Caco-2 (cell line): ENCODE measurements around the gene FCN2. TPM values are rescaled to one million over a fixed set of nuclear protein-coding genes. Genes with fewer than 3 reads are reported as not detected.

ENCODE experiments used
- BruUV-seq: library from RNA; stranded (reverse); fragments of 400-500 nt; replicated peaks from 2 replicates; lab custom pipeline; 2021; lab: Mats Ljungman, UMichigan
- CTCF ChIA-PET: fragments of 300-600 bp; sonication (Branson Sonifier 250); formaldehyde crosslinking; loops from one replicate; lab custom pipeline; 2022; ENCODE audit warnings: antibody characterized with exemption; lab: Charles Lee
- POLR2A ChIA-PET: fragments of 300-600 bp; sonication (Branson Sonifier 250); formaldehyde crosslinking; loops from one replicate; lab custom pipeline; 2022; ENCODE audit warnings: antibody characterized with exemption; lab: Charles Lee
- DNase-seq, 2 experiments: peaks; one replicate each; pipeline versions ENCODE4 v3.0.0 to v3.0.0-alpha.2; 2020 to 2022
- H3K27me3 ChIP-seq: replicated peaks from 2 replicates; pipeline ENCODE4 v1.6.0; 2011; ENCODE audit warnings: low read length; ENCODE audit not compliant: control insufficient read depth, insufficient read depth
- H3K36me3 ChIP-seq: 2 replicates; pipeline ENCODE4 v1.5.1; 2011; ENCODE audit warnings: low read length; ENCODE audit not compliant: control insufficient read depth, insufficient read depth
- H3K4me1 ChIP-seq: fragments of 250-450 bp; sonication (Bioruptor Pico); 2 replicates; pipeline ENCODE4 v1.5.1; 2020; ENCODE audit warnings: mild to moderate bottlenecking
- H3K4me3 ChIP-seq: 2 replicates; pipeline ENCODE4 v1.5.1; 2011; ENCODE audit warnings: low read depth, mild to moderate bottlenecking, control low read depth, low read length
- H3K9me3 ChIP-seq: fragments of 250-450 bp; sonication (Bioruptor Pico); 2 replicates; pipeline ENCODE4 v1.5.1; 2020; ENCODE audit warnings: mild to moderate bottlenecking, moderate library complexity
- H3K27ac Mint-ChIP-seq: one replicate; pipeline ENCODE4 v1.8.0; 2022; ENCODE audit warnings: mixed read lengths; ENCODE audit not compliant: unreplicated experiment
- H3K27me3 Mint-ChIP-seq: one replicate; pipeline ENCODE4 v1.8.0; 2022; ENCODE audit warnings: mixed read lengths; ENCODE audit not compliant: insufficient read depth, unreplicated experiment
- H3K36me3 Mint-ChIP-seq: one replicate; pipeline ENCODE4 v1.8.0; 2022; ENCODE audit warnings: mild to moderate bottlenecking, mixed read lengths; ENCODE audit not compliant: insufficient read depth, unreplicated experiment
- H3K4me1 Mint-ChIP-seq: one replicate; pipeline ENCODE4 v1.8.0; 2022; ENCODE audit warnings: low read depth, mixed read lengths; ENCODE audit not compliant: unreplicated experiment
- H3K4me3 Mint-ChIP-seq: one replicate; pipeline ENCODE4 v1.8.0; 2022; ENCODE audit warnings: mild to moderate bottlenecking, moderate library complexity, mixed read lengths; ENCODE audit not compliant: unreplicated experiment
- H3K9me3 Mint-ChIP-seq: one replicate; pipeline ENCODE4 v1.8.0; 2022; ENCODE audit warnings: mixed read lengths; ENCODE audit not compliant: unreplicated experiment
- intact Hi-C: fragments of 100-400 bp; cut with micrococcal nuclease; formaldehyde crosslinking; loops from one replicate; pipeline ENCODE4 v1.10.0; 2022; ENCODE audit not compliant: unreplicated experiment
- total RNA-seq: library from RNA; stranded (reverse); gene quantifications from 2 replicates; pipeline ENCODE4 v1.2.3, GENCODE V29; 2022
- TF ChIP-seq, protein P1 (sequence below), 2 experiments: fragments of 200-600 bp in 1 of 2; IDR thresholded peaks; 1 replicate in 1 of 2; 2 replicates in 1 of 2; pipeline versions ENCODE4 v1.5.1 to v1.8.0; 2011 to 2022; ENCODE audit warnings: antibody characterized with exemption in 1 of 2, control low read depth in 1 of 2, inconsistent platforms in 1 of 2, low read depth in 1 of 2, low read length in 1 of 2, mild to moderate bottlenecking in 1 of 2, moderate library complexity in 1 of 2; ENCODE audit not compliant: insufficient read depth in 1 of 2, severe bottlenecking in 1 of 2, unreplicated experiment in 1 of 2

FCN2 gene
- total RNA-seq, 1 experiment from 2014 or later, result not detected

DNA sequence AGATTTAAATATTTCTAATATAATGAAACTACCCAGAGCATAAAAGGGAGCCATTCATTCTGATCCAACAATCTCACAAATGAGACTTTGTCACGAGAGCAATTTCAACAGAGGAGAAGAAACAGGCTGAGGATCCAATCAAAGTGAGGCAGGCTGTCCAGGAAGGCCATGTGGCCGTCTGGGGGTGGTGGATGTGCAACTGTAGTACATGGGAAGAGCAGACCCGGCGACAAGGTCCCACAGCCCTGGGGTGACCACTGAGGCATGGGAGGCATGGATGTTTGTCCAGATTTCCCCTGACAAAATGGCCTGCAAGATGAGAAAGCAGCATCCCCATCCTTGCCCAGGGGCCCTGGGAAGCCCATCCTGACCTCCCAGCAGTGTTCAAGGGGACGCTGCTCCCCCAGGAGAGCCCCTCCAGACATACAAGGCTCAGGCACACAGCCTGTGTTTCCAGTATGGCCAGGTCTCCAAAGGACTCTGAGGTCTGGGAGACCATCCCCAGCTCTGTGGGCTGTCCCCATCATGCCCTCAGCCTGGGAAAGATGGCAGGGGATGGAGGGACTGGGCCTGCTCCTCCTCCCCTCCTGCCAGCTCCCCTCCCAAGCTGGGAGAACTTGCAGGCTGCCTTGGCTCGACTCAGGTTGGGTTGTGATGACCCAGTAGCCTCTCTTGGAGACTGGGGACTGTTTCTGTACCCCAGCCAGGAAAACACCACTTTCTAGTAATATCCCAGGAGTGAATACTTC, 27.5 kb upstream of the FCN2 start:
- no TSS peak for BruUV-seq
- Histone ChIP-seq H3K36me3 (no peaks in the 10 kb centered on the region), H3K4me1 (no peaks in the 10 kb centered on the region), H3K27me3 (no peaks in the 10 kb centered on the region), H3K9me3 (no peaks in the 10 kb centered on the region), H3K4me3 (no peak overlapping the region)
- H3K4me1 Mint-ChIP-seq, result no peaks in the 10 kb centered on the region
- H3K4me3 Mint-ChIP-seq, result no peak overlapping the region
- intact Hi-C loops, result no loop called here
- peak in 1 of 2 experiments; percentile 14 for DNase-seq
- ChIA-PET CTCF (no interaction called here), POLR2A (no interaction called here)
- H3K27me3 Mint-ChIP-seq, result peaks cover 6% of the 10 kb centered on the region
- H3K9me3 Mint-ChIP-seq, result peaks cover 9% of the 10 kb centered on the region
- TF ChIP-seq, protein P1, sequence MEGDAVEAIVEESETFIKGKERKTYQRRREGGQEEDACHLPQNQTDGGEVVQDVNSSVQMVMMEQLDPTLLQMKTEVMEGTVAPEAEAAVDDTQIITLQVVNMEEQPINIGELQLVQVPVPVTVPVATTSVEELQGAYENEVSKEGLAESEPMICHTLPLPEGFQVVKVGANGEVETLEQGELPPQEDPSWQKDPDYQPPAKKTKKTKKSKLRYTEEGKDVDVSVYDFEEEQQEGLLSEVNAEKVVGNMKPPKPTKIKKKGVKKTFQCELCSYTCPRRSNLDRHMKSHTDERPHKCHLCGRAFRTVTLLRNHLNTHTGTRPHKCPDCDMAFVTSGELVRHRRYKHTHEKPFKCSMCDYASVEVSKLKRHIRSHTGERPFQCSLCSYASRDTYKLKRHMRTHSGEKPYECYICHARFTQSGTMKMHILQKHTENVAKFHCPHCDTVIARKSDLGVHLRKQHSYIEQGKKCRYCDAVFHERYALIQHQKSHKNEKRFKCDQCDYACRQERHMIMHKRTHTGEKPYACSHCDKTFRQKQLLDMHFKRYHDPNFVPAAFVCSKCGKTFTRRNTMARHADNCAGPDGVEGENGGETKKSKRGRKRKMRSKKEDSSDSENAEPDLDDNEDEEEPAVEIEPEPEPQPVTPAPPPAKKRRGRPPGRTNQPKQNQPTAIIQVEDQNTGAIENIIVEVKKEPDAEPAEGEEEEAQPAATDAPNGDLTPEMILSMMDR (IDR thresholded peaks at IDR 0.05; ENCODE audit: insufficient read depth in 1 of 2, low read depth in 1 of 2, low read length in 1 of 2, severe bottlenecking in 1 of 2, unreplicated experiment in 1 of 2), result no peak
- no peaks in the 10 kb centered on the region for H3K36me3 Mint-ChIP-seq
- no peak overlapping the region for H3K27ac Mint-ChIP-seq

DNA sequence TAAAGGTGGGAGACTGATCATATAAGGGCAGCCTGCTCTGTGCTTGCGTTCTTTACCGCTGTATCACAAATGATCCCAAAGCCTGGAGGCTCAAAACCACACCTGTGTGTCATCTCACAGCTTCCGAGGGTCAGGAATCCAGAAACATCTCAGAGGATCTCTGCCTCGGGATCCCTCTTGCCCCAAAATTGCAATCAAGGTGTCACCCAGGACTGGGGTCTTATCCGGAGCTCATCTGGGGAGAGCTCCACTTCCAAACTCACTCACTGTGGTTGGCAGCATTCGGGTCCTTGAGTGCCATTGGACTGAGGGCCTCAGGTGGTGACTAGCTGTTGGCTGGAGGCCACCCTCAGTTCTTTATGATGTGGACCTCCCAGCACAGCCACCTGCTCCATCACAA, 26.7 kb upstream of the FCN2 start:
- POLR2A ChIA-PET, result no interaction called here
- no peak overlapping the region for H3K27ac Mint-ChIP-seq

DNA sequence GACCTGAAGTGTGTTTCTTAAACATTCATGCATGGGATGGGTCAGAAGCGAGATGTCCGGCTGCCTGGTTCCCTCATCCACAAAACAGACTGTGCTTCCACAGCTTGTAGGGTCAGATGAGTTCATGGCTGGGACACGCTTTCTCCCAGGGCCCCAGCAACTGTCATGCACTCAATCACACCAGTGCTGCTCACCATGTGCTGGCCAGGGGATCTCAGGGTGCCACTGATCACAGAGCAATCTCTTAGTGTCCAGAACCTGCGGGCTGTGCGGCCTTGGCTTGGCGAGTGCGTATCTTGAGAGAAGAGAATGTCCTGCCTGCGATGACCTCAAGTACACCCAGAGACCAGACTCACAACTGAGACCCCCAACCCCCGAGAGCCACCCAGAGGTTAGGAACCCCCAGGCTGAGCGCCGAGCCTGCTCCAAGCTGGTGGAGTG, 26.0 kb upstream of the FCN2 start:
- no peak for DNase-seq
- no peaks in the 10 kb centered on the region for H3K4me1 Mint-ChIP-seq
- no TSS peak for BruUV-seq
- no peak overlapping the region for H3K27ac Mint-ChIP-seq
- no peak overlapping the region for H3K4me3 Mint-ChIP-seq
- Histone ChIP-seq H3K36me3 (no peaks in the 10 kb centered on the region), H3K9me3 (no peaks in the 10 kb centered on the region), H3K4me3 (no peak overlapping the region), H3K27me3 (no peaks in the 10 kb centered on the region), H3K4me1 (no peaks in the 10 kb centered on the region)
- H3K27me3 Mint-ChIP-seq, result peaks cover 6% of the 10 kb centered on the region
- ChIA-PET POLR2A (no interaction called here), CTCF (no interaction called here)
- H3K36me3 Mint-ChIP-seq, result no peaks in the 10 kb centered on the region
- TF ChIP-seq, protein P1 (IDR thresholded peaks at IDR 0.05; ENCODE audit: insufficient read depth in 1 of 2, low read depth in 1 of 2, low read length in 1 of 2, severe bottlenecking in 1 of 2, unreplicated experiment in 1 of 2), result no peak
- intact Hi-C loops, result no loop called here
- peaks cover 9% of the 10 kb centered on the region for H3K9me3 Mint-ChIP-seq

More for the DNA sequence above, 26.7 kb upstream of the FCN2 start:
- intact Hi-C loops, result no loop called here
- Histone ChIP-seq H3K27me3 (no peaks in the 10 kb centered on the region), H3K4me1 (no peaks in the 10 kb centered on the region), H3K36me3 (no peaks in the 10 kb centered on the region), H3K9me3 (no peaks in the 10 kb centered on the region), H3K4me3 (no peak overlapping the region)
- Mint-ChIP-seq H3K4me1 (no peaks in the 10 kb centered on the region), H3K4me3 (no peak overlapping the region), H3K36me3 (no peaks in the 10 kb centered on the region), H3K9me3 (peaks cover 9% of the 10 kb centered on the region), H3K27me3 (peaks cover 6% of the 10 kb centered on the region)
- TF ChIP-seq, protein P1 (IDR thresholded peaks at IDR 0.05; ENCODE audit: insufficient read depth in 1 of 2, low read depth in 1 of 2, low read length in 1 of 2, severe bottlenecking in 1 of 2, unreplicated experiment in 1 of 2), result no peak
- no TSS peak for BruUV-seq
- no peak for DNase-seq
- CTCF ChIA-PET, result no interaction called here
